ENCODE results near the gene SCAANT1.

DNA sequence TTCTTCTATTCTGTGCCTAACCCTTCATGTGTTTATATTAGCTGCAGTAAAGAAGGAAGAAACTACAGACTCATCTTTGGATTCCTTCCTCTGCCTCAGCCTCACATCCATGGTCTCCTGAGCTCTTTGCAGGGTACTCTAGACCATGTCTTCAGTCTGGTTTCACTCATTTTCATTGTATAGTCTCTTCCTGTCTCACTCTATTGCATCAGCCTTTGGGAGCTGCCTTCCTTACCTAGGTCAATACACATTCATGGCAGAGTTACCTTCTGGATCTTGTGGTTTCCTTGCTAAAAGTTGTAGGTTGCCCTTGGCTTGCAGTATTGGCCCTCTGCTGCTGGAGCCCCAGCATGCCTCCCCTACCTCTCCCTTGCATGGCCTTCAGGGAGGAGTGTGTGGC, 31.5 kb upstream of the SCAANT1 start:
- TF ChIP-seq, protein P1, sequence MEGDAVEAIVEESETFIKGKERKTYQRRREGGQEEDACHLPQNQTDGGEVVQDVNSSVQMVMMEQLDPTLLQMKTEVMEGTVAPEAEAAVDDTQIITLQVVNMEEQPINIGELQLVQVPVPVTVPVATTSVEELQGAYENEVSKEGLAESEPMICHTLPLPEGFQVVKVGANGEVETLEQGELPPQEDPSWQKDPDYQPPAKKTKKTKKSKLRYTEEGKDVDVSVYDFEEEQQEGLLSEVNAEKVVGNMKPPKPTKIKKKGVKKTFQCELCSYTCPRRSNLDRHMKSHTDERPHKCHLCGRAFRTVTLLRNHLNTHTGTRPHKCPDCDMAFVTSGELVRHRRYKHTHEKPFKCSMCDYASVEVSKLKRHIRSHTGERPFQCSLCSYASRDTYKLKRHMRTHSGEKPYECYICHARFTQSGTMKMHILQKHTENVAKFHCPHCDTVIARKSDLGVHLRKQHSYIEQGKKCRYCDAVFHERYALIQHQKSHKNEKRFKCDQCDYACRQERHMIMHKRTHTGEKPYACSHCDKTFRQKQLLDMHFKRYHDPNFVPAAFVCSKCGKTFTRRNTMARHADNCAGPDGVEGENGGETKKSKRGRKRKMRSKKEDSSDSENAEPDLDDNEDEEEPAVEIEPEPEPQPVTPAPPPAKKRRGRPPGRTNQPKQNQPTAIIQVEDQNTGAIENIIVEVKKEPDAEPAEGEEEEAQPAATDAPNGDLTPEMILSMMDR (IDR thresholded peaks at IDR 0.05) = no peak
- TF ChIP-seq POLR2A (IDR thresholded peaks at IDR 0.05) = no peak
